Muscle layer of duodenum (tissue), 2 donors: ENCODE data around the gene EDNRA.

Source experiments
- H3K27ac ChIP-seq: one replicate; pipeline ENCODE4 v1.7.0; 2013; ENCODE audit warnings: mild to moderate bottlenecking, low read length
- H3K27me3 ChIP-seq: one replicate; pipeline ENCODE4 v1.7.0; 2013; ENCODE audit warnings: low read depth, mild to moderate bottlenecking, control low read depth, low read length
- H3K36me3 ChIP-seq, 2 donors: one replicate each; pipeline ENCODE4 v1.7.0; 2013; ENCODE audit warnings: low read length in 2 of 2, control low read depth in 1 of 2, mild to moderate bottlenecking in 1 of 2; ENCODE audit not compliant: insufficient read depth in 2 of 2, control insufficient read depth in 1 of 2
- H3K4me1 ChIP-seq, 2 donors: one replicate each; pipeline ENCODE4 v1.7.0; 2013; ENCODE audit warnings: low read length in 2 of 2, mild to moderate bottlenecking in 2 of 2, control low read depth in 1 of 2, moderate library complexity in 1 of 2; ENCODE audit not compliant: insufficient read depth in 2 of 2, control insufficient read depth in 1 of 2
- H3K4me3 ChIP-seq, 2 donors: one replicate each; pipeline ENCODE4 v1.7.0; 2013; ENCODE audit warnings: low read length in 2 of 2, low read depth in 1 of 2, mild to moderate bottlenecking in 1 of 2
- H3K9me3 ChIP-seq, 2 donors: one replicate each; pipeline ENCODE4 v1.7.0; 2013; ENCODE audit warnings: low read length in 2 of 2, control low read depth in 1 of 2, mild to moderate bottlenecking in 1 of 2; ENCODE audit not compliant: control insufficient read depth in 1 of 2
- donor health status: healthy.

The EDNRA gene

GRCh38 chr4:147498031-147498660, 17.2 kb downstream of the EDNRA start:
- H3K9me3 ChIP-seq = no peaks in the 10 kb centered on the region
- H3K4me3 ChIP-seq = no peak overlapping the region
- no peaks in the 10 kb centered on the region for H3K36me3 ChIP-seq
- H3K27me3 ChIP-seq = no peaks in the 10 kb centered on the region
- no peak overlapping the region for H3K27ac ChIP-seq
- H3K4me1 ChIP-seq = no peaks in the 10 kb centered on the region

GRCh38 chr4:147508346-147508745, 27.4 kb downstream of the EDNRA start:
- H3K4me3 ChIP-seq = no peak overlapping the region
- no peaks in the 10 kb centered on the region for H3K36me3 ChIP-seq
- no peaks in the 10 kb centered on the region for H3K9me3 ChIP-seq
- no peaks in the 10 kb centered on the region for H3K27me3 ChIP-seq
- no peak overlapping the region for H3K27ac ChIP-seq
- H3K4me1 ChIP-seq = no peaks in the 10 kb centered on the region

- Histone ChIP-seq H3K9me3 (no peaks in the 10 kb centered on the region), H3K4me1 (no peaks in the 10 kb centered on the region), H3K27me3 (no peaks in the 10 kb centered on the region), H3K36me3 (no peaks in the 10 kb centered on the region), H3K27ac (no peak overlapping the region), H3K4me3 (no peak overlapping the region)
These were observed 28.5 kb downstream of the EDNRA start for GRCh38 chr4:147509386-147509785.

GRCh38 chr4:147510962-147511668, 30.2 kb downstream of the EDNRA start:
- Histone ChIP-seq H3K36me3 (no peaks in the 10 kb centered on the region), H3K27me3 (no peaks in the 10 kb centered on the region), H3K27ac (no peak overlapping the region), H3K9me3 (no peaks in the 10 kb centered on the region), H3K4me1 (no peaks in the 10 kb centered on the region), H3K4me3 (no peak overlapping the region)

- no peaks in the 10 kb centered on the region for H3K27me3 ChIP-seq
- H3K9me3 ChIP-seq = no peaks in the 10 kb centered on the region
- no peak overlapping the region for H3K27ac ChIP-seq
- no peak overlapping the region for H3K4me3 ChIP-seq
- H3K36me3 ChIP-seq = no peaks in the 10 kb centered on the region
- H3K4me1 ChIP-seq = no peaks in the 10 kb centered on the region
These were observed 32.2 kb downstream of the EDNRA start for GRCh38 chr4:147513091-147513490.

GRCh38 chr4:147513952-147514351, 33.1 kb downstream of the EDNRA start:
- no peak overlapping the region for H3K27ac ChIP-seq
- H3K27me3 ChIP-seq = no peaks in the 10 kb centered on the region
- H3K9me3 ChIP-seq = no peaks in the 10 kb centered on the region
- H3K36me3 ChIP-seq = no peaks in the 10 kb centered on the region
- H3K4me3 ChIP-seq = no peak overlapping the region
- H3K4me1 ChIP-seq = no peaks in the 10 kb centered on the region

GRCh38 chr4:147515220-147515936, 34.5 kb downstream of the EDNRA start:
- Histone ChIP-seq H3K27me3 (no peaks in the 10 kb centered on the region), H3K4me1 (no peaks in the 10 kb centered on the region), H3K4me3 (no peak overlapping the region), H3K9me3 (no peaks in the 10 kb centered on the region), H3K36me3 (no peaks in the 10 kb centered on the region), H3K27ac (no peak overlapping the region)

GRCh38 chr4:147516133-147516532, 35.2 kb downstream of the EDNRA start:
- H3K9me3 ChIP-seq = no peaks in the 10 kb centered on the region
- H3K4me3 ChIP-seq = no peak overlapping the region
- H3K27ac ChIP-seq = no peak overlapping the region
- H3K4me1 ChIP-seq = no peaks in the 10 kb centered on the region
- H3K36me3 ChIP-seq = no peaks in the 10 kb centered on the region
- H3K27me3 ChIP-seq = no peaks in the 10 kb centered on the region

- Histone ChIP-seq H3K9me3 (no peaks in the 10 kb centered on the region), H3K27ac (no peak overlapping the region), H3K4me3 (no peak overlapping the region), H3K36me3 (no peaks in the 10 kb centered on the region), H3K27me3 (no peaks in the 10 kb centered on the region), H3K4me1 (no peaks in the 10 kb centered on the region)
These were observed 37.2 kb downstream of the EDNRA start for GRCh38 chr4:147518086-147518485.

GRCh38 chr4:147518846-147519767, 38.2 kb downstream of the EDNRA start:
- Histone ChIP-seq H3K9me3 (no peaks in the 10 kb centered on the region), H3K4me3 (no peak overlapping the region), H3K27me3 (no peaks in the 10 kb centered on the region), H3K36me3 (no peaks in the 10 kb centered on the region), H3K4me1 (no peaks in the 10 kb centered on the region), H3K27ac (no peak overlapping the region)

- Histone ChIP-seq H3K4me3 (no peak overlapping the region), H3K27ac (no peak overlapping the region), H3K36me3 (no peaks in the 10 kb centered on the region), H3K4me1 (no peaks in the 10 kb centered on the region), H3K9me3 (no peaks in the 10 kb centered on the region), H3K27me3 (no peaks in the 10 kb centered on the region)
These were observed 43.7 kb downstream of the EDNRA start for GRCh38 chr4:147524601-147525000.
